HepG2 (cell line): Measurements from ENCODE around the gene NFATC1. TPM values are rescaled to one million over a fixed set of nuclear protein-coding genes. Genes with fewer than 3 reads are reported as not detected.

ENCODE experiments used
- ATAC-seq: fragments of 200-7000 bp; cut with Tn5 transposase; 3 replicates; pipeline ENCODE4 v1.9.1; 2020; ENCODE audit warnings: mild to moderate bottlenecking, moderate library complexity
- BruUV-seq: library from RNA; stranded (reverse); fragments of 400-500 nt; replicated peaks from 2 replicates; lab custom pipeline; 2021; lab: Mats Ljungman, UMichigan
- CTCF ChIA-PET: fragments of 300-600 bp; formaldehyde crosslinking; extraction: SDS; loops from one replicate; lab custom pipeline; 2021; ENCODE audit warnings: low total read pairs, inconsistent platforms, low intra/inter-chr PET ratio; lab: Yijun Ruan, JAX
- POLR2A ChIA-PET: fragments of 350-600 bp; sonication (Branson Sonifier 250); formaldehyde crosslinking; loops from one replicate; lab custom pipeline; 2020; ENCODE audit warnings: antibody characterized with exemption, inconsistent platforms; lab: Yijun Ruan, JAX
- DNase-seq: peaks from one replicate; pipeline ENCODE4 v3.0.0-alpha.2; 2015; ENCODE audit warnings: low spot score
- FAIRE-seq: peaks from 3 replicates; lab custom pipeline; 2011; peaks lifted over from hg19 to GRCh38; lab: Jason Lieb, UNC
- H2AFZ ChIP-seq: one replicate; pipeline ENCODE4 v1.6.1; 2011; ENCODE audit warnings: low read length, inconsistent platforms
- H3K27ac ChIP-seq: fragments of 300-600 bp; 3 replicates; pipeline ENCODE4 v1.8.0; 2011; ENCODE audit warnings: mixed run types, mild to moderate bottlenecking, mixed read lengths, low read length, inconsistent platforms; ENCODE audit not compliant: insufficient read depth; ENCODE audit errors: extremely low read length
- H3K27me3 ChIP-seq, 2 experiments: fragments of 200-600 bp in 1 of 2; 2 replicates in 1 of 2; 3 replicates in 1 of 2; pipeline versions ENCODE4 v1.6.0 to v1.8.0; 2011; ENCODE audit warnings: low read length in 2 of 2, mild to moderate bottlenecking in 2 of 2, moderate library complexity in 2 of 2, inconsistent platforms in 1 of 2; ENCODE audit not compliant: insufficient read depth in 2 of 2, control insufficient read depth in 1 of 2
- H3K36me3 ChIP-seq, 2 experiments: fragments of 200-600 bp in 1 of 2; replicated peaks in 1 of 2; 2 replicates in 1 of 2; 3 replicates in 1 of 2; pipeline versions ENCODE4 v1.5.1 to v1.8.0; 2011; ENCODE audit warnings: low read length in 2 of 2, inconsistent platforms in 1 of 2; ENCODE audit not compliant: insufficient read depth in 2 of 2, control insufficient read depth in 1 of 2
- H3K4me1 ChIP-seq: 2 replicates; pipeline ENCODE4 v1.5.1; 2012; ENCODE audit warnings: low read length, inconsistent platforms; ENCODE audit not compliant: insufficient read depth
- H3K4me2 ChIP-seq: 2 replicates; pipeline ENCODE4 v1.6.0; 2011; ENCODE audit warnings: low read depth, low read length, inconsistent platforms
- H3K4me3 ChIP-seq, 3 experiments: fragments of 200-600 bp in 1 of 3; sonication (generic), shearing (Covaris generic) in 1 of 3; replicated peaks in 1 of 3; 2 replicates each; pipeline ENCODE4 v1.5.1; 2011 to 2016; ENCODE audit warnings: low read length in 3 of 3, inconsistent platforms in 2 of 3, low read depth in 2 of 3, mild to moderate bottlenecking in 2 of 3, control low read depth in 1 of 3, mixed read lengths in 1 of 3; ENCODE audit not compliant: insufficient read depth in 1 of 3
- H3K79me2 ChIP-seq: one replicate; pipeline ENCODE4 v1.6.1; 2011; ENCODE audit warnings: low read length, inconsistent platforms; ENCODE audit not compliant: insufficient read depth
- H3K9ac ChIP-seq: 2 replicates; pipeline ENCODE4 v1.6.0; 2011; ENCODE audit warnings: mild to moderate bottlenecking, low read depth, low read length, inconsistent platforms; ENCODE audit not compliant: insufficient read depth
- H3K9me3 ChIP-seq: 2 replicates; pipeline ENCODE4 v1.5.1; 2012; ENCODE audit warnings: mild to moderate bottlenecking, low read length
- H4K20me1 ChIP-seq: 2 replicates; pipeline ENCODE4 v1.6.0; 2011; ENCODE audit warnings: inconsistent platforms, mild to moderate bottlenecking, low read length, moderate library complexity; ENCODE audit not compliant: insufficient read depth
- EZH2 ChIP-seq: conservative IDR thresholded peaks from 2 replicates; pipeline ENCODE4 v1.6.1; 2012; ENCODE audit warnings: mild to moderate bottlenecking, low read depth, low read length, moderate library complexity
- HNRNPK ChIP-seq: fragments of 200-400 bp; formaldehyde crosslinking; IDR thresholded peaks from 2 replicates; pipeline ENCODE4 v1.6.1; 2018; ENCODE audit warnings: low read length, low read depth, moderate library complexity, mild to moderate bottlenecking; ENCODE audit not compliant: poor library complexity, severe bottlenecking
- KLF15 ChIP-seq: sonication (generic); formaldehyde crosslinking; IDR thresholded peaks from 2 replicates; pipeline ENCODE4 v1.8.1; 2023; ENCODE audit warnings: borderline replicate concordance, mild to moderate bottlenecking, inconsistent platforms, missing genetic modification reagents, mixed read lengths
- MNT ChIP-seq: fragments of 450-650 bp; IDR thresholded peaks from 2 replicates; pipeline ENCODE4 v1.6.1; 2016
- RCOR2 ChIP-seq: IDR thresholded peaks from 2 replicates; pipeline ENCODE4 v1.6.1; 2016; ENCODE audit warnings: missing biosample characterization, missing genetic modification reagents
- ZNF224 ChIP-seq: sonication (generic); formaldehyde crosslinking; IDR thresholded peaks from 2 replicates; pipeline ENCODE4 v1.5.0; 2020; ENCODE audit warnings: mild to moderate bottlenecking, missing genetic modification reagents
- WGBS: methylation state at CpG from one replicate; pipeline ENCODE4 v1.1.6; 2017; ENCODE audit warnings: low lambda C conversion rate; 5-methylcytosine and 5-hydroxymethylcytosine counted together
- in situ Hi-C: cut with HindIII; loops from 2 replicates; pipeline ENCODE4 v1.10.0; 2017; ENCODE audit warnings: low pct_unique_long_range_greater_than_20kb; ENCODE audit not compliant: extremely low pct_ligation_motif_present
- intact Hi-C: fragments of 100-400 bp; cut with micrococcal nuclease; formaldehyde crosslinking; loops from one replicate; pipeline ENCODE4 v1.10.0; 2022; ENCODE audit not compliant: unreplicated experiment
- polyA plus RNA-seq, 8 experiments: library from polyadenylated mRNA; depleted of rRNA in 3 of 8; stranded (reverse) in 7 of 8; unstranded in 1 of 8; fragments of >200 nt; fragmentation: Illumina TruSeq in 4 of 8; extraction: Trizol in 4 of 8; gene quantifications; 2 replicates each; pipeline versions ENCODE4 v1.2.1 to v1.2.3, GENCODE V29; 2011 to 2016; ENCODE audit warnings: low read depth in 4 of 8, missing spikeins in 1 of 8, mixed read lengths in 1 of 8; ENCODE audit not compliant: insufficient read depth in 1 of 8
- total RNA-seq, 5 experiments: library from RNA; depleted of rRNA; stranded (reverse); fragments of >200 nt; fragmentation: Illumina TruSeq; extraction: Trizol; gene quantifications; 2 replicates each; pipeline ENCODE4 v1.2.3, GENCODE V29; 2016; ENCODE audit warnings: low read depth in 1 of 5

The NFATC1 gene
- total and polyA plus RNA-seq, 2 of the 13 experiments (the other 11 are each of a cell fraction or from before 2014, with no cell fraction given), result not detected

GRCh38 chr18:79400591-79401381 is 5.1 kb downstream of the NFATC1 start:
- Histone ChIP-seq H3K27ac (no peak overlapping the region), H3K4me2 (peak overlapping the region; percentile 36; the same call in 1 of the 2 replicates), H4K20me1 (no peaks in the 10 kb centered on the region; the same call in 1 of the 2 replicates), H2AFZ (no peak overlapping the region), H3K79me2 (no peaks in the 10 kb centered on the region), H3K27me3 (peaks cover 25 to 81% of the 10 kb centered on the region in 2 experiments), H3K4me3 (peak overlapping the region; percentile 20 to 52 (median 37); a peak in 4 of 6 replicates), H3K9ac (no peak overlapping the region), H3K36me3 (no peaks in the 10 kb centered on the region), H3K9me3 (no peaks in the 10 kb centered on the region), H3K4me1 (0 out of 2 replicates have a peak, but pooled peaks cover 6% of the 10 kb centered on the region)
- CTCF ChIA-PET, result no interaction called here
- TF ChIP-seq HNRNPK (peak; percentile 52), RCOR2 (CRISPR knock-in tag) (no peak)
- POLR2A ChIA-PET, result no interaction called here
- intact Hi-C loops, result no loop called here
- WGBS, result 46% methylated on average over 28 of the region's 58 CpGs
- ATAC-seq (no peak), DNase-seq (no peak), FAIRE-seq (no peak)
- no TSS peak for BruUV-seq
- in situ Hi-C loops, result no loop called here

- H3K36me3 ChIP-seq, result no peaks in the 10 kb centered on the region
- WGBS, result 58% methylated on average over 17 of the region's 32 CpGs
- no peak overlapping the region for H3K4me3 ChIP-seq
- H2AFZ ChIP-seq, result no peak overlapping the region
- H3K27ac ChIP-seq, result no peak overlapping the region
- no peaks in the 10 kb centered on the region; the same call in 1 of the 2 replicates for H4K20me1 ChIP-seq
- intact Hi-C loops (no loop called here), in situ Hi-C loops (no loop called here)
- DNase-seq (no peak), ATAC-seq (peak; percentile 12; the same call in 2 of the 3 replicates), FAIRE-seq (no peak)
- peaks cover 23 to 88% of the 10 kb centered on the region in 2 experiments for H3K27me3 ChIP-seq
- H3K79me2 ChIP-seq, result no peaks in the 10 kb centered on the region
- H3K9me3 ChIP-seq, result no peaks in the 10 kb centered on the region
- ChIA-PET POLR2A (no interaction called here), CTCF (no interaction called here)
- H3K4me1 ChIP-seq, result 0 out of 2 replicates have a peak, but pooled peaks cover 6% of the 10 kb centered on the region
- no peak overlapping the region for H3K4me2 ChIP-seq
- no TSS peak for BruUV-seq
- 0 out of 2 replicates have a peak, but pooled peaks have one; percentile 61 for TF ChIP-seq EZH2
- TF ChIP-seq ZNF224, result no peak
- TF ChIP-seq KLF15, result no peak
- TF ChIP-seq MNT, result peak; percentile 65
- no peak overlapping the region for H3K9ac ChIP-seq
These were observed 5.9 kb downstream of the NFATC1 start for GRCh38 chr18:79401494-79402208.
